Measurements from ENCODE around the gene MVK.

DNA sequence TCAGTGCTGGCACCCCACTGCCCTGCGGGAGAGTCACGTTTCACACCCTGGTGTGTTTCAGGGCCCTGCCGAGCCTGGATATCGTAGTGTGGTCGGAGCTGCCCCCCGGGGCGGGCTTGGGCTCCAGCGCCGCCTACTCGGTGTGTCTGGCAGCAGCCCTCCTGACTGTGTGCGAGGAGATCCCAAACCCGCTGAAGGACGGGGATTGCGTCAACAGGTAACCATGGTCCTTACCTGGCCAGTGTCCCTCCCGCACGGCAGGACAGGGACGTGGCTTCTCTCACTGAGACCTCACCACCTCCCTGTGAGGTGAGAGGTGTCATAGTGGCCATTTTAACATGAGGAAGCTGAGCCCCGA lies 7.7 kb downstream of the MVK start:
- TF ChIP-seq, protein P1, sequence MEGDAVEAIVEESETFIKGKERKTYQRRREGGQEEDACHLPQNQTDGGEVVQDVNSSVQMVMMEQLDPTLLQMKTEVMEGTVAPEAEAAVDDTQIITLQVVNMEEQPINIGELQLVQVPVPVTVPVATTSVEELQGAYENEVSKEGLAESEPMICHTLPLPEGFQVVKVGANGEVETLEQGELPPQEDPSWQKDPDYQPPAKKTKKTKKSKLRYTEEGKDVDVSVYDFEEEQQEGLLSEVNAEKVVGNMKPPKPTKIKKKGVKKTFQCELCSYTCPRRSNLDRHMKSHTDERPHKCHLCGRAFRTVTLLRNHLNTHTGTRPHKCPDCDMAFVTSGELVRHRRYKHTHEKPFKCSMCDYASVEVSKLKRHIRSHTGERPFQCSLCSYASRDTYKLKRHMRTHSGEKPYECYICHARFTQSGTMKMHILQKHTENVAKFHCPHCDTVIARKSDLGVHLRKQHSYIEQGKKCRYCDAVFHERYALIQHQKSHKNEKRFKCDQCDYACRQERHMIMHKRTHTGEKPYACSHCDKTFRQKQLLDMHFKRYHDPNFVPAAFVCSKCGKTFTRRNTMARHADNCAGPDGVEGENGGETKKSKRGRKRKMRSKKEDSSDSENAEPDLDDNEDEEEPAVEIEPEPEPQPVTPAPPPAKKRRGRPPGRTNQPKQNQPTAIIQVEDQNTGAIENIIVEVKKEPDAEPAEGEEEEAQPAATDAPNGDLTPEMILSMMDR (conservative IDR thresholded peaks at IDR 0.05 in 1 of 2, IDR thresholded peaks at IDR 0.05 in 1 of 2; ENCODE audit: low read depth in 1 of 2, low read length in 2 of 2) = no peak
- TF ChIP-seq EZH2 (IDR thresholded peaks at IDR 0.05; ENCODE audit: low read length, missing control alignments) = no peak

Data from fibroblast of lung (primary cell).